ENCODE measurements around the gene MYH14. TPM values are rescaled to one million over a fixed set of nuclear protein-coding genes. Genes with fewer than 3 reads are reported as not detected.
"Not testable (repeated sequence)": the region's sequence is repeated elsewhere in the genome, so short reads cannot be mapped to it uniquely, and the experiment has no call there.

MYH14 gene
- total RNA-seq, 4 donors from 2014 or later = 103 to 174 (median 141) TPM

DNA sequence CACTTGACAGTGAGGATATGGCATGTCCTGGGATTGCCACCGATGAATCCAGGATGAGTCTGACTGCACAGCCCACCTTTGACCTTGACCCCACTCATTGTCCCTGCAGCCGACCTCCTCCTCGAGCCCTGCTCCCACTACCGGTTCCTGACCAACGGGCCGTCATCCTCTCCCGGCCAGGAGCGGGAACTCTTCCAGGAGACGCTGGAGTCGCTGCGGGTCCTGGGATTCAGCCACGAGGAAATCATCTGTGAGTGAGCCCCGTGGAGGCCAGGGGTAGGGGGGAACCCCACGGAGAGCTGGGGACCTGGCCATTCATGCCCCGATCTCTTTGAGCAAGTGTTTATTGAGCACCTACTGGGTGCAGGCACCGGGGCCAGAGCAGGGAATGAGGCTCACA, 28.4 kb downstream of the MYH14 start:
- DNase-seq (no peak), ATAC-seq (no peak)
- Histone ChIP-seq H3K9me3 (no peaks in the 10 kb centered on the region), H3K36me3 (peaks cover 0 to 7% of the 10 kb centered on the region in 2 donors), H3K4me3 (no peak overlapping the region), H3K27me3 (no peaks in the 10 kb centered on the region), H3K27ac (peak overlapping the region in 3 of 4 donors; percentile 91 to 92 (median 92)), H3K4me1 (peaks cover 14 to 21% of the 10 kb centered on the region in 2 donors)
- no peak for TF ChIP-seq POLR2A (IDR thresholded peaks at IDR 0.05)
- TF ChIP-seq, protein P1, sequence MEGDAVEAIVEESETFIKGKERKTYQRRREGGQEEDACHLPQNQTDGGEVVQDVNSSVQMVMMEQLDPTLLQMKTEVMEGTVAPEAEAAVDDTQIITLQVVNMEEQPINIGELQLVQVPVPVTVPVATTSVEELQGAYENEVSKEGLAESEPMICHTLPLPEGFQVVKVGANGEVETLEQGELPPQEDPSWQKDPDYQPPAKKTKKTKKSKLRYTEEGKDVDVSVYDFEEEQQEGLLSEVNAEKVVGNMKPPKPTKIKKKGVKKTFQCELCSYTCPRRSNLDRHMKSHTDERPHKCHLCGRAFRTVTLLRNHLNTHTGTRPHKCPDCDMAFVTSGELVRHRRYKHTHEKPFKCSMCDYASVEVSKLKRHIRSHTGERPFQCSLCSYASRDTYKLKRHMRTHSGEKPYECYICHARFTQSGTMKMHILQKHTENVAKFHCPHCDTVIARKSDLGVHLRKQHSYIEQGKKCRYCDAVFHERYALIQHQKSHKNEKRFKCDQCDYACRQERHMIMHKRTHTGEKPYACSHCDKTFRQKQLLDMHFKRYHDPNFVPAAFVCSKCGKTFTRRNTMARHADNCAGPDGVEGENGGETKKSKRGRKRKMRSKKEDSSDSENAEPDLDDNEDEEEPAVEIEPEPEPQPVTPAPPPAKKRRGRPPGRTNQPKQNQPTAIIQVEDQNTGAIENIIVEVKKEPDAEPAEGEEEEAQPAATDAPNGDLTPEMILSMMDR (IDR thresholded peaks at IDR 0.05 in 4 of 5, conservative IDR thresholded peaks at IDR 0.05 in 1 of 5) = no peak
- in situ Hi-C loops (cut with MboI; ENCODE audit: low sequenced_read_pairs in 4 of 4) = no loop called here
- intact Hi-C loops (cut with DNase I; ENCODE audit: low total_unique reads) = no loop called here

DNA sequence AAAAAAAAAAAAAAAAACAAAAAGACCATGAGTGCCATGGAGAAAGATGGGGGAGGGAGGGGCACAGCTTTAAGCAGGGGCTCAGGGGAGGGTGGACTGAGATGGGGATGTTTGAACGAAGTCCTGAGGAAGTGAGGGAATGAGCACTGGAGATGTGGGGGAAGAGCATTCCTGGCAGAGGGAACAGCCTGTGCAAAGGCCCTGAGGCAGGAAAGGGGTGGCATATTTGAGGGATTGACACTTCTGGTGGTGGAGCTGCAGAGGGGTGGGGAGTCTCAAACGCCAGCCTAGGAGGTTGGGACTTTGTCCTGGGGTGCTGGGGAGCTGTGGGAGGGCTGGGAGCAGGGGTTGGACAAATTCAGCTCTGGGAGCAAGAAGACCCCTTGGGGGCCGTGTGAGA, 29.2 kb downstream of the MYH14 start:
- H3K4me1 ChIP-seq = peaks cover 14 to 21% of the 10 kb centered on the region in 2 donors
- H3K27ac ChIP-seq = peak overlapping the region; percentile 91 to 95 (median 92)
- ATAC-seq (no peak), DNase-seq (no peak)
- in situ Hi-C loops (cut with MboI; ENCODE audit: low sequenced_read_pairs in 4 of 4) = no loop called here
- H3K9me3 ChIP-seq = no peaks in the 10 kb centered on the region
- TF ChIP-seq POLR2A (IDR thresholded peaks at IDR 0.05) = no peak
- TF ChIP-seq, protein P1 (IDR thresholded peaks at IDR 0.05 in 4 of 5, conservative IDR thresholded peaks at IDR 0.05 in 1 of 5) = no peak
- H3K4me3 ChIP-seq = no peak overlapping the region
- intact Hi-C loops (cut with DNase I; ENCODE audit: low total_unique reads) = no loop called here
- H3K27me3 ChIP-seq = no peaks in the 10 kb centered on the region
- peaks cover 0 to 7% of the 10 kb centered on the region in 2 donors for H3K36me3 ChIP-seq

DNA sequence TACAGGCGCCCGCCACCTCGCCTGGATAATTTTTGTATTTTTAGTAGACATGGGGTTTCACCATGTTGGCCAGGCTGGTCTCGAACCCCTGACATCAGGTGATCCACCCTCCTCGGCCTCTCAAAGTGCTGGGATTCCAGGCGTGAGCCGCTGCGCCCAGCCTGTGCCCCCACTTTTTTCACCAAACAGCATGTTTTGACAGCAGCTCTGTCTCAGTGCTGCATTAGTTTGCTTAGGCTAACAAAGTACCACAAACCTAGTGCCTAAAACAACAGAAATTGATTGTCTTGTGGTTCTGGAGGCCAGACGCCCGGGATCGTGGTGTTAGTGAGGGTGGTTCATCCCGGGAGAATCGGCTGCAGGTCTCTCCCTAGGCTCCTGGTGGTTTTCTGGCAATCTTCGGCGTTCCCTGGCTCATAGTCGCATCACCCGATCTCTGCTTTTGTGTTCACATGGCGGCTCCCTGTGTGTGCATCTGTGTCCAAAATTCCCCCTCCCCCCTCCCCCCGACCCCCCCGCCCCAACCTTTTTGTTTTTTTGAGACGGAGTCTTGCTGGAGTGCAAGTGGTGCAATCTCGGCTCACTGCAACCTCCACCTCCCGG, 30.0 kb downstream of the MYH14 start:
- intact Hi-C loops (cut with DNase I; ENCODE audit: low total_unique reads) = no loop called here
- DNase-seq = peak; percentile 69 to 77
- H3K36me3 ChIP-seq = peaks cover 0 to 7% of the 10 kb centered on the region in 2 donors

DNA sequence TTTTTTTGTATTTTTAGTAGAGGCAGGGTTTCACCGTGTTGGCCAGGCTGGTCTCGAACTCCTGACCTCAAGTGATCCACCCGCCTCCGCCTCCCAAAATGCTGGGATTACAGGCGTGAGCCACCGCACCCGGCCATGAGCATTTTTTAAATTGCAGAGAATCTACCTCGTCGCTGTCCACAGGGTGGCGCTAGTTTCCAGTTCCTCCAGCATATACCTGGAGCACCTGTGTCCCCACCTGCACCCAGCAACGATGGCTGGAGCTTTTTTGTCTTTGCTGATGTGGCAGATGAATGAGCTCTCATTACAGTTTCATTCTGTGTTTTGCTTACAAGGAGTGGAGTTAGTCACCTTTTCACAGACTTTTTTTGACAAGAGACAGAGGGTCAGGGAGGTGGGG, 34.1 kb downstream of the MYH14 start:
- H3K36me3 ChIP-seq; H3K27me3 ChIP-seq; in situ Hi-C loops (cut with MboI; ENCODE audit: low sequenced_read_pairs in 4 of 4); ATAC-seq; DNase-seq; H3K4me3 ChIP-seq; H3K9me3 ChIP-seq; intact Hi-C loops (cut with DNase I; ENCODE audit: low total_unique reads): not testable (repeated sequence)
- TF ChIP-seq, protein P1 (IDR thresholded peaks at IDR 0.05 in 4 of 5, conservative IDR thresholded peaks at IDR 0.05 in 1 of 5) = peak in 2 of 5 experiments; percentile 17 to 21
- Histone ChIP-seq H3K27ac (peak overlapping the region in 2 of 4 donors; percentile 21 to 27), H3K4me1 (peaks cover 24 to 34% of the 10 kb centered on the region in 2 donors)

More for the DNA sequence above, 30.0 kb downstream of the MYH14 start:
- peaks cover 14 to 21% of the 10 kb centered on the region in 2 donors for H3K4me1 ChIP-seq
- no peak overlapping the region for H3K4me3 ChIP-seq
- TF ChIP-seq, protein P1 (IDR thresholded peaks at IDR 0.05 in 4 of 5, conservative IDR thresholded peaks at IDR 0.05 in 1 of 5) = no peak
- no peak for TF ChIP-seq POLR2A (IDR thresholded peaks at IDR 0.05)
- ATAC-seq = peak; percentile 44 to 55
- in situ Hi-C loops (cut with MboI; ENCODE audit: low sequenced_read_pairs in 4 of 4) = no loop called here
- peak overlapping the region; percentile 91 to 95 (median 92) for H3K27ac ChIP-seq
- H3K9me3 ChIP-seq = no peaks in the 10 kb centered on the region
- H3K27me3 ChIP-seq = no peaks in the 10 kb centered on the region
